ENCODE results near the gene CASS4. TPM values are rescaled to one million over a fixed set of nuclear protein-coding genes. Genes with fewer than 3 reads are reported as not detected.

CASS4 gene
- total RNA-seq, 2 experiments from 2014 or later = 17.8 to 18.8 TPM

DNA sequence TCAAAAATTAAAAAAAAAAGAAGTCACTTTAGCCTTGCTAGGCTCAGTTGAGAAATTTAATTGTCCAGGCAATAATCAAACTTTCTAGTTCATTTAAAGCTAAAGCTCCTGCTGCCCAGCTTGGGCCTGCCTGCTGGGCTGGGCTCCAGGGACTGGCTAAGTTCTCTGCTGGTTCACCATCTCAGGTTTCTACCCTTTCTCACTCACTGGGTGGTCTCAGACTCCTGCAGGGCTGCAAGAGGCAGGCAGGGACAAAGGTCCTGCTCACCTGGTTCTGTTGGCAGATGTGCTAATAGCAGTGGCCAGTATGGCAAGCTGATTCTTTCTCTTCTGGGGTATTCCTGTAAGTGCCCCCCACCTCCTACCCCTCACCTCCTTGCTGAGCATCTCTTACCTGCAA is 35.2 kb downstream of the CASS4 start:
- ChIA-PET POLR2A (interaction anchor here (0.6 kb wide), 1 partner anchor 10 kb away, joined by 3 read pairs; no protein-coding TSS in a partner anchor), CTCF (interaction anchor here (1.6 kb wide), 1 partner anchor 12 kb away, joined by 3 read pairs; no protein-coding TSS in a partner anchor)
- peaks cover 59% of the 10 kb centered on the region for H3K36me3 Mint-ChIP-seq (ENCODE audit: low read depth)
- no peaks in the 10 kb centered on the region for H3K9me3 Mint-ChIP-seq (ENCODE audit: insufficient read depth)
- peaks cover 29% of the 10 kb centered on the region for H3K4me1 Mint-ChIP-seq (ENCODE audit: low read depth)
- ATAC-seq = no peak
- H3K4me3 Mint-ChIP-seq = no peak overlapping the region
- no peak overlapping the region for H3K27ac Mint-ChIP-seq
- no peaks in the 10 kb centered on the region for H3K27me3 Mint-ChIP-seq (ENCODE audit: low read depth)
- DNase-seq = no peak

- ChIA-PET CTCF (no interaction called here), POLR2A (no interaction called here)
- peaks cover 67% of the 10 kb centered on the region for H3K36me3 Mint-ChIP-seq (ENCODE audit: low read depth)
- no peak overlapping the region for H3K27ac Mint-ChIP-seq
- ATAC-seq = no peak
- H3K4me1 Mint-ChIP-seq (ENCODE audit: low read depth) = peaks cover 24% of the 10 kb centered on the region
- no peak overlapping the region for H3K4me3 Mint-ChIP-seq
- no peaks in the 10 kb centered on the region for H3K9me3 Mint-ChIP-seq (ENCODE audit: insufficient read depth)
- H3K27me3 Mint-ChIP-seq (ENCODE audit: low read depth) = no peaks in the 10 kb centered on the region
- DNase-seq = no peak
These were observed 37.4 kb downstream of the CASS4 start for GRCh38 chr20:56449459-56449858.

DNA sequence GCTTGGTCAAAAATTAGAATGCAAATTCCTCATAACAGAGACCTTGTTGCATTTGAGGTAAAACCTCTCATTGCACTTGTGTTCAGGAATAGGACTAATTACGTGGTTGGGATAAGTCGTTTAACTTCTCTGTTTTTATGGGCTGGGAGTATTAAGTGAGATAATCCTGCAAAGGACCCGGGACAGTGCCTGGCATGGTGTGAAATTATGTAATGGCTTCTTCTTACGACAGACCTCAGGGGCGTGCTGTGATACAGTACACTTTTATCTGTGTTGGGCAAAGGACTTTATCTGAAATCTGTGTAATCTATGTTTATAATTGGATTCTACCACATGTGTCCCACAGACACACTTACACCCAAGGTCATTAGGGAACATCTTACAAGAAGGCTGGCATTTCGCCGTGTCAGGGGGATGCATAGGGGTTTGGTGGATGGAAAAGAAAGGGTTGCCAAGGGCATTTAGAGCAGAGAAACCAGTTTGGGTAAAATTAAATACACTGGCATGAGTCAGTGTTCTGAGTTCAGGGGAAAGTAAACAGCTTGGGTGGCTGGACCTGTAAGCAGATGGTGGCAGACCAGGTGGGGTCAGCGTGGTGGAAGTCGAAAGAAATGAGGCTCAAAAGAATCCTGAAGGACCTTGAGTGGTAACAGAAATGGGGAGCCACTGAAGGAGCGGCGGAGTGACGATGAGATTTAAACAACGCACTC is 39.2 kb downstream of the CASS4 start:
- ATAC-seq = no peak
- ChIA-PET CTCF (interaction anchor here (1.1 kb wide), 1 partner anchor 9 kb away, joined by 3 read pairs; no protein-coding TSS in a partner anchor), POLR2A (no interaction called here)
- Mint-ChIP-seq H3K27ac (peak overlapping the region; percentile 22), H3K27me3 (ENCODE audit: low read depth) (no peaks in the 10 kb centered on the region), H3K9me3 (ENCODE audit: insufficient read depth) (no peaks in the 10 kb centered on the region), H3K36me3 (ENCODE audit: low read depth) (peaks cover 70% of the 10 kb centered on the region), H3K4me1 (ENCODE audit: low read depth) (peaks cover 27% of the 10 kb centered on the region), H3K4me3 (no peak overlapping the region)
- DNase-seq = no peak

DNA sequence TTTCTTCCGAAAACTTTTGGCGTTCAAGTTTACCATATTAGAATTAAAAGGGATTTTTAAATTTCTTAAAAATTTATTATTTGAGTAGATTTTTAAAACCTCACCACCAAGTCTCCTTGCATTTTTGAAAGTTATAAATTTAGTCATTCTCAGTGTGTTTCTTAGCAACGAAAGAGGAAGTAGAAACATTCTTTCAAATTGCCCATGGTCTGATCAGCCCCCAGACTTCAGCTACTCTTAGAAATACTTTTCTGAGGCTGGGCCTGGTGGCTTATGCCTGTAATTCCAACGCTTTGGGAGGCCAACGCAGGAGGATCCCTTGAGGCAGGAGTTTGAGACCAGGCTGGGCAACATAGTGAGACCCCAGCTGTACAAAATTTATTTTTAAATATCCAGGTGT is 41.3 kb downstream of the CASS4 start:
- no peak for DNase-seq
- peaks cover 36% of the 10 kb centered on the region for H3K4me1 Mint-ChIP-seq (ENCODE audit: low read depth)
- H3K9me3 Mint-ChIP-seq (ENCODE audit: insufficient read depth) = no peaks in the 10 kb centered on the region
- no peak overlapping the region for H3K27ac Mint-ChIP-seq
- no peak overlapping the region for H3K4me3 Mint-ChIP-seq
- H3K36me3 Mint-ChIP-seq (ENCODE audit: low read depth) = peaks cover 67% of the 10 kb centered on the region
- CTCF ChIA-PET = interaction anchor here (1.8 to 2.2 kb wide), 2 partner anchors 11 kb away, joined by 7 to 9 read pairs; no protein-coding TSS in a partner anchor
- POLR2A ChIA-PET = interaction anchor here (1.2 kb wide), 1 partner anchor 42 kb away, joined by 3 read pairs; the partner anchor contains the start of gene CASS4
- no peaks in the 10 kb centered on the region for H3K27me3 Mint-ChIP-seq (ENCODE audit: low read depth)
- ATAC-seq = no peak

DNA sequence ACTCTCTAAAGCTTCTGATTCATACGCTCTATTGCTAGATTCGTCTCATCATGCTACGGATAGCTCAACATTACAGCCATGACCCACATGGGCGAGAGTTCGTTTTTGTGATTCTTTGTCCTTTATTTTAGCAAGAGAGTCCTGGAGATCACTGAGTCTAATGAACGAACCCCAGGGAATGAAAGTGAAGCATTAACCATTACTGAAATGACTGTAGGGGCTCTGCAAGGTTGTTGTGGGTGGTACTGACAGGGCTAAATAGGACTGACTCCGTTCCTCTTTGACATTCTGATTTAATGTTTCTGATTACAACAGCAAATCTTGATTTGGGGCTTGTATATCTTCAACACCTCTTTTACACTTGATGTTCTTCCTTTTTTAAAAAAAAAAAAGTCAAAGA is 42.7 kb downstream of the CASS4 start:
- POLR2A ChIA-PET = no interaction called here
- CTCF ChIA-PET = interaction anchor here (1.8 to 2.2 kb wide), 2 partner anchors 9 to 12 kb away, joined by 7 to 9 read pairs; no protein-coding TSS in a partner anchor
- ATAC-seq (peak; percentile 54), DNase-seq (no peak)
- Mint-ChIP-seq H3K4me3 (no peak overlapping the region), H3K9me3 (ENCODE audit: insufficient read depth) (no peaks in the 10 kb centered on the region), H3K27ac (peak overlapping the region; percentile 53), H3K27me3 (ENCODE audit: low read depth) (no peaks in the 10 kb centered on the region), H3K4me1 (ENCODE audit: low read depth) (peaks cover 45% of the 10 kb centered on the region), H3K36me3 (ENCODE audit: low read depth) (peaks cover 68% of the 10 kb centered on the region)

- Mint-ChIP-seq H3K27ac (no peak overlapping the region), H3K4me3 (no peak overlapping the region), H3K27me3 (ENCODE audit: low read depth) (no peaks in the 10 kb centered on the region), H3K4me1 (ENCODE audit: low read depth) (peaks cover 73% of the 10 kb centered on the region), H3K36me3 (ENCODE audit: low read depth) (peaks cover 61% of the 10 kb centered on the region), H3K9me3 (ENCODE audit: insufficient read depth) (no peaks in the 10 kb centered on the region)
- ATAC-seq (no peak), DNase-seq (no peak)
- ChIA-PET POLR2A (interaction anchor here (1.0 kb wide), 1 partner anchor 66 kb away, joined by 3 read pairs; the partner anchor contains the start of genes AURKA and CSTF1), CTCF (interaction anchor here (0.9 kb wide), 1 partner anchor 11 kb away, joined by 3 read pairs; no protein-coding TSS in a partner anchor)
These were observed 46.3 kb downstream of the CASS4 start for GRCh38 chr20:56458206-56458821.

DNA sequence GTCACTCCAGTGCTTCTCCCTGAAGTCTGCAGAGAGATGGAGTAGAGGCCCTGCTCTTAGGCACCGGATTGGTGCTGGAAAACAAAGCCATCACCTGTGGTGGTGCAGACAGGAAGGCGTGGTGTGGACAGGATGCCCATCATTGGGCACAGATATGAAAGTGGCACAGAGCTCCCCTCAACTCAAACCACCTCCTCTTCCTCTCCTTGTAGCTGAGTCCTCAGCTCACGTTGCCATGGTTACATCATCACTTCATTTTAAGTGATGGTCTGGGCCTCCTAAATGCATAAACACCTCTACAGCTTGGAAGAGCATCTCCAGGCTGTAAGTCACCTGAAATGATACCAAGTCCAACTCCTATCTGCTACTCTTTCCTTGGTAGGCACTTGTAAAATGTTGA is 48.4 kb downstream of the CASS4 start:
- Mint-ChIP-seq H3K9me3 (ENCODE audit: insufficient read depth) (no peaks in the 10 kb centered on the region), H3K36me3 (ENCODE audit: low read depth) (peaks cover 50% of the 10 kb centered on the region), H3K4me3 (peak overlapping the region; percentile 37), H3K4me1 (ENCODE audit: low read depth) (peaks cover 70% of the 10 kb centered on the region), H3K27ac (peak overlapping the region; percentile 84), H3K27me3 (ENCODE audit: low read depth) (no peaks in the 10 kb centered on the region)
- DNase-seq = peak; percentile 84
- ChIA-PET CTCF (interaction anchor here (0.6 kb wide), 1 partner anchor 40 kb away, joined by 3 read pairs; no protein-coding TSS in a partner anchor), POLR2A (interaction anchor here (0.6 to 2.9 kb wide), 3 partner anchors 17 to 68 kb away, joined by 5 to 9 read pairs (median 6); partner anchors contain the start of genes AURKA, CASS4 and CSTF1)
- ATAC-seq = peak; percentile 93

GRCh38 chr20:56461576-56461975 is 49.5 kb downstream of the CASS4 start:
- H3K4me1 Mint-ChIP-seq (ENCODE audit: low read depth) = peaks cover 81% of the 10 kb centered on the region

GRCh38 chr20:56463428-56463827 is 51.4 kb downstream of the CASS4 start:
- CTCF ChIA-PET = interaction anchor here (0.9 to 2.3 kb wide), 10 partner anchors 9 to 71 kb away, joined by 3 to 10 read pairs (median 4); partner anchors contain the start of genes AURKA, CASS4 and CSTF1
- POLR2A ChIA-PET = interaction anchor here (1.7 to 2.9 kb wide), 2 partner anchors 45 to 52 kb away, joined by 6 to 9 read pairs; partner anchors contain the start of gene CASS4
- H3K4me1 Mint-ChIP-seq (ENCODE audit: low read depth) = peaks cover 78% of the 10 kb centered on the region
- ATAC-seq = peak; percentile 13
- H3K4me3 Mint-ChIP-seq = peak overlapping the region; percentile 64
- H3K27ac Mint-ChIP-seq = peak overlapping the region; percentile 82
- H3K36me3 Mint-ChIP-seq (ENCODE audit: low read depth) = peaks cover 38% of the 10 kb centered on the region
- no peaks in the 10 kb centered on the region for H3K9me3 Mint-ChIP-seq (ENCODE audit: insufficient read depth)
- peak; percentile 72 for DNase-seq
- no peaks in the 10 kb centered on the region for H3K27me3 Mint-ChIP-seq (ENCODE audit: low read depth)

More at GRCh38 chr20:56461576-56461975, 49.5 kb downstream of the CASS4 start:
- Mint-ChIP-seq H3K36me3 (ENCODE audit: low read depth) (peaks cover 47% of the 10 kb centered on the region), H3K27ac (peak overlapping the region; percentile 84), H3K9me3 (ENCODE audit: insufficient read depth) (no peaks in the 10 kb centered on the region), H3K27me3 (ENCODE audit: low read depth) (no peaks in the 10 kb centered on the region), H3K4me3 (no peak overlapping the region)
- DNase-seq = no peak
- ChIA-PET POLR2A (interaction anchor here (1.6 to 2.9 kb wide), 2 partner anchors 50 to 70 kb away, joined by 6 to 9 read pairs; partner anchors contain the start of genes AURKA, CASS4 and CSTF1), CTCF (interaction anchor here (1.3 kb wide), 1 partner anchor 43 kb away, joined by 3 read pairs; no protein-coding TSS in a partner anchor)
- no peak for ATAC-seq

GRCh38 chr20:56465997-56466396 is 53.9 kb downstream of the CASS4 start:
- Mint-ChIP-seq H3K4me3 (no peak overlapping the region), H3K36me3 (ENCODE audit: low read depth) (peaks cover 31% of the 10 kb centered on the region), H3K9me3 (ENCODE audit: insufficient read depth) (no peaks in the 10 kb centered on the region), H3K4me1 (ENCODE audit: low read depth) (peaks cover 77% of the 10 kb centered on the region), H3K27me3 (ENCODE audit: low read depth) (no peaks in the 10 kb centered on the region), H3K27ac (no peak overlapping the region)
- POLR2A ChIA-PET = no interaction called here
- CTCF ChIA-PET = interaction anchor here (0.8 kb wide), 1 partner anchor 44 kb away, joined by 3 read pairs; no protein-coding TSS in a partner anchor
- DNase-seq = no peak
- no peak for ATAC-seq

GRCh38 chr20:56467968-56468315 is 55.9 kb downstream of the CASS4 start:
- POLR2A ChIA-PET = interaction anchor here (0.6 to 2.0 kb wide), 4 partner anchors 50 to 94 kb away, joined by 3 to 16 read pairs (median 8); partner anchors contain the start of genes AURKA, CASS4 and CSTF1
- H3K36me3 Mint-ChIP-seq (ENCODE audit: low read depth) = peaks cover 23% of the 10 kb centered on the region
- peak overlapping the region; percentile 100 for H3K27ac Mint-ChIP-seq
- peak overlapping the region; percentile 100 for H3K4me3 Mint-ChIP-seq
- H3K9me3 Mint-ChIP-seq (ENCODE audit: insufficient read depth) = no peaks in the 10 kb centered on the region
- H3K4me1 Mint-ChIP-seq (ENCODE audit: low read depth) = peaks cover 71% of the 10 kb centered on the region
- ATAC-seq = no peak
- no peaks in the 10 kb centered on the region for H3K27me3 Mint-ChIP-seq (ENCODE audit: low read depth)
- DNase-seq = no peak
- CTCF ChIA-PET = interaction anchor here (1.0 to 2.6 kb wide), 5 partner anchors 29 to 70 kb away, joined by 3 to 15 read pairs (median 4); partner anchors contain the start of gene CASS4
